Pancreas (tissue), 10 donors: ENCODE data around the gene CDH13. TPM values are rescaled to one million over a fixed set of nuclear protein-coding genes. Genes with fewer than 3 reads are reported as not detected.

ENCODE experiments used
- ATAC-seq, 4 donors: fragments of 200-7000 bp; cut with Tn5 transposase; one replicate each; pipeline versions ENCODE4 v1.8.0 to v1.9.1; 2020; ENCODE audit warnings: mild to moderate bottlenecking in 4 of 4, moderate library complexity in 4 of 4
- DNase-seq, 6 donors: peaks; one replicate each; pipeline ENCODE4 v3.0.0-alpha.2; 2020
- FAIRE-seq: peaks from 2 replicates; lab custom pipeline; 2012; peaks lifted over from hg19 to GRCh38; lab: Jason Lieb, UNC
- H3K27ac ChIP-seq, 4 donors: fragments of 200-600 bp; sonication (generic); 1 replicate in 3 of 4; 2 replicates in 1 of 4; pipeline versions ENCODE4 v1.5.0 to v1.8.0; 2020
- H3K27me3 ChIP-seq, 4 donors: fragments of 200-600 bp; one replicate each; pipeline ENCODE4 v1.8.0; 2021
- H3K36me3 ChIP-seq, 3 donors: fragments of 200-600 bp; sonication (generic) in 1 of 3; one replicate each; pipeline versions ENCODE4 v1.5.0 to v1.8.0; 2020 to 2021
- H3K4me1 ChIP-seq, 3 donors: fragments of 200-600 bp; one replicate each; pipeline ENCODE4 v1.8.0; 2021
- H3K4me3 ChIP-seq, 4 donors: fragments of 200-600 bp; sonication (generic) in 2 of 4; one replicate each; pipeline versions ENCODE4 v1.5.0 to v1.8.0; 2020 to 2021
- H3K9me3 ChIP-seq, 4 donors: fragments of 200-600 bp; one replicate each; pipeline ENCODE4 v1.8.0; 2021
- WGBS, 2 donors: extraction: QIAGEN DNeasy Blood & Tissue Kit; methylation state at CpG; one replicate each; pipeline ENCODE4 v1.1.7; 2013; 5-methylcytosine and 5-hydroxymethylcytosine counted together
- intact Hi-C, 3 donors: fragments of 100-400 bp; cut with DNase I; formaldehyde crosslinking; loops; one replicate each; pipeline versions ENCODE4 v1.11.1 to v1.14.2; 2022
- polyA plus RNA-seq, 2 donors: library from polyadenylated mRNA; stranded (reverse); fragments of 200-250 nt; gene quantifications; one replicate each; pipeline ENCODE4 v1.2.3, GENCODE V29; 2013
- total RNA-seq, 6 donors: library from RNA; stranded (reverse); fragmentation: NEBNext Ultra II Directional in 4 of 6; extraction: Animal tissue kit (Norgen Biotek cat#: 25700) in 4 of 6; gene quantifications; one replicate each; pipeline versions ENCODE4 v1.2.1 to v1.2.4, GENCODE V29; 2021 to 2023
- TF ChIP-seq, protein P1 (sequence below), 4 donors: fragments of 200-600 bp; sonication (generic) in 3 of 4; IDR thresholded peaks; one replicate each; pipeline versions ENCODE4 v1.5.0 to v1.8.0; 2021; ENCODE audit warnings: antibody characterized with exemption in 4 of 4
- donor health status: healthy with polysubstance abuse.
- donor health status: DM: no; HTN: no; CAD: no; lungs with moderate emphysema.
- donor health status: DM: no; HTN: no; CAD: no.
- donor health status: control.
- donor health status: control.
- donor health status: Bipolar disorder and iron deficiency.
- donor health status: DM: yes; HTN: yes; CAD: no.
- donor health status: DM: no; HTN: no; CAD: no.
- donor health status: DM: no; HTN: no; CAD: no.
- donor health status: DM: yes; HTN: yes; CAD: no.

CDH13 gene
- total and polyA plus RNA-seq, 8 donors = 0.12 to 1.0 (median 0.37) TPM

- Histone ChIP-seq H3K27me3 (peaks cover 0 to 5% (median 0%) of the 10 kb centered on the region in 4 donors), H3K4me3 (no peak overlapping the region), H3K4me1 (no peaks in the 10 kb centered on the region), H3K36me3 (no peaks in the 10 kb centered on the region), H3K27ac (no peak overlapping the region), H3K9me3 (no peaks in the 10 kb centered on the region)
- 68 to 84% methylated on average over 2 of the region's 2 CpGs for WGBS, 2 donors
- intact Hi-C loops = no loop called here
- DNase-seq (no peak), ATAC-seq (no peak), FAIRE-seq (no peak)
- TF ChIP-seq, protein P1, sequence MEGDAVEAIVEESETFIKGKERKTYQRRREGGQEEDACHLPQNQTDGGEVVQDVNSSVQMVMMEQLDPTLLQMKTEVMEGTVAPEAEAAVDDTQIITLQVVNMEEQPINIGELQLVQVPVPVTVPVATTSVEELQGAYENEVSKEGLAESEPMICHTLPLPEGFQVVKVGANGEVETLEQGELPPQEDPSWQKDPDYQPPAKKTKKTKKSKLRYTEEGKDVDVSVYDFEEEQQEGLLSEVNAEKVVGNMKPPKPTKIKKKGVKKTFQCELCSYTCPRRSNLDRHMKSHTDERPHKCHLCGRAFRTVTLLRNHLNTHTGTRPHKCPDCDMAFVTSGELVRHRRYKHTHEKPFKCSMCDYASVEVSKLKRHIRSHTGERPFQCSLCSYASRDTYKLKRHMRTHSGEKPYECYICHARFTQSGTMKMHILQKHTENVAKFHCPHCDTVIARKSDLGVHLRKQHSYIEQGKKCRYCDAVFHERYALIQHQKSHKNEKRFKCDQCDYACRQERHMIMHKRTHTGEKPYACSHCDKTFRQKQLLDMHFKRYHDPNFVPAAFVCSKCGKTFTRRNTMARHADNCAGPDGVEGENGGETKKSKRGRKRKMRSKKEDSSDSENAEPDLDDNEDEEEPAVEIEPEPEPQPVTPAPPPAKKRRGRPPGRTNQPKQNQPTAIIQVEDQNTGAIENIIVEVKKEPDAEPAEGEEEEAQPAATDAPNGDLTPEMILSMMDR (IDR thresholded peaks at IDR 0.05) = no peak
Measured at GRCh38 chr16:83219285-83219684, 592.5 kb downstream of the CDH13 start.

DNA sequence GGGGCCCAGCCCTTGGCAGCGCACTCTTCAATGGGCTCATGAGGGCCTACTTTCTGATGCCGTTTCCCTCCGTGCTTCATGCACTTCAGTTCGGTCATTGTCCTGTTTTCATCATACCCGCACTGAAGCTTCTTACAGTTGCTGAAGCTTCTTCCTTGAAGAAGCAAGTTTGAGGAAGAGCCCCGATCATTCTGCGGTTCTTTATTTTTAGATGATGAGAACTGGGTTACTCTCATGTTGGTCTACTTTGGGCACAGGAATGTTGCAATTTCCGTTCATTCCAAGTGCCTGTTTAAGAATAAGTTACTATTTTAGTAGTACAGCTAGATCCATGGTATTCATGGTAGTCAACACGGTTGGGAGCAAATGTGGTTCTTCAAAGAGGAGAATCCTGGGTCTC, 593.3 kb downstream of the CDH13 start:
- TF ChIP-seq, protein P1 (IDR thresholded peaks at IDR 0.05) = no peak
- WGBS, 2 donors = 79 to 84% methylated on average over 9 of the region's 9 CpGs
- no peak for ATAC-seq
- H3K36me3 ChIP-seq = no peaks in the 10 kb centered on the region
- no peaks in the 10 kb centered on the region for H3K9me3 ChIP-seq
- H3K4me3 ChIP-seq = no peak overlapping the region
- H3K27ac ChIP-seq = no peak overlapping the region
- no peak for FAIRE-seq
- peaks cover 0 to 5% (median 0%) of the 10 kb centered on the region in 4 donors for H3K27me3 ChIP-seq
- no peak for DNase-seq
- intact Hi-C loops = no loop called here
- no peaks in the 10 kb centered on the region for H3K4me1 ChIP-seq

GRCh38 chr16:83224642-83225041, 597.9 kb downstream of the CDH13 start:
- no peak for FAIRE-seq
- WGBS, 2 donors = 66 to 76% methylated on average over 3 of the region's 3 CpGs

GRCh38 chr16:83227336-83227735, 600.6 kb downstream of the CDH13 start:
- FAIRE-seq = no peak
- Histone ChIP-seq H3K4me3 (no peak overlapping the region), H3K36me3 (no peaks in the 10 kb centered on the region), H3K4me1 (no peaks in the 10 kb centered on the region), H3K27ac (no peak overlapping the region), H3K9me3 (no peaks in the 10 kb centered on the region), H3K27me3 (no peaks in the 10 kb centered on the region)
- no peak for DNase-seq
- TF ChIP-seq, protein P1 (IDR thresholded peaks at IDR 0.05) = no peak
- intact Hi-C loops = no loop called here
- no peak for ATAC-seq
- WGBS, 2 donors = 36 to 50% methylated on average over 6 of the region's 6 CpGs

More at GRCh38 chr16:83224642-83225041, 597.9 kb downstream of the CDH13 start:
- DNase-seq (no peak), ATAC-seq (no peak)
- Histone ChIP-seq H3K4me1 (no peaks in the 10 kb centered on the region), H3K36me3 (no peaks in the 10 kb centered on the region), H3K4me3 (no peak overlapping the region), H3K9me3 (no peaks in the 10 kb centered on the region), H3K27me3 (no peaks in the 10 kb centered on the region), H3K27ac (no peak overlapping the region)
- TF ChIP-seq, protein P1 (IDR thresholded peaks at IDR 0.05) = no peak
- intact Hi-C loops = no loop called here

DNA sequence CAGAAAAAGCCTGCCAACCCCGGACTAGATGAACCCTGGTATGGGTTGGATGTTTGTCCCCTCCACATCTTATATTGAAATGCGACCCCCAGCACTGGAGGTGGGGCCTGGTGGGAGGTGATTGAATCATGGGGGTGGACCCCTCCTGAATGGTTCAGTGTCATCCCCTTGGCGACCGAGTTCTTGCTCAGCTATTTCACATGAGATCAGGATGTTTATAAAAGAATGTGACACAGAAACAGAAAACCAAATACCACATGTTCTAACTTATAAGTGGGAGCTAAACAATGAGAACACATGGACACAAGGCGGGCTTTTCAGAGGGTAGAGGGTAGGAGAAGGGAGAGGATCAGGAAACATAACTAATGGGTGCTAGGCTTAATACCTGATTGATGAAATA, 605.0 kb downstream of the CDH13 start:
- Histone ChIP-seq H3K27me3 (no peaks in the 10 kb centered on the region), H3K27ac (no peak overlapping the region), H3K36me3 (no peaks in the 10 kb centered on the region), H3K9me3 (no peaks in the 10 kb centered on the region), H3K4me1 (no peaks in the 10 kb centered on the region), H3K4me3 (no peak overlapping the region)
- TF ChIP-seq, protein P1 (IDR thresholded peaks at IDR 0.05) = no peak
- intact Hi-C loops = no loop called here
- ATAC-seq (no peak), FAIRE-seq (no peak), DNase-seq (no peak)
- 58 to 74% methylated on average over 5 of the region's 5 CpGs for WGBS, 2 donors
